ENCODE results near the gene CC2D2A. TPM values are rescaled to one million over a fixed set of nuclear protein-coding genes. Genes with fewer than 3 reads are reported as not detected.
A peak's percentile ranks its signal among the peaks of the same experiment; 100 is the strongest.

CC2D2A gene
- total and polyA plus RNA-seq, 8 donors: 1.9 to 7.7 (median 3.9) TPM

DNA sequence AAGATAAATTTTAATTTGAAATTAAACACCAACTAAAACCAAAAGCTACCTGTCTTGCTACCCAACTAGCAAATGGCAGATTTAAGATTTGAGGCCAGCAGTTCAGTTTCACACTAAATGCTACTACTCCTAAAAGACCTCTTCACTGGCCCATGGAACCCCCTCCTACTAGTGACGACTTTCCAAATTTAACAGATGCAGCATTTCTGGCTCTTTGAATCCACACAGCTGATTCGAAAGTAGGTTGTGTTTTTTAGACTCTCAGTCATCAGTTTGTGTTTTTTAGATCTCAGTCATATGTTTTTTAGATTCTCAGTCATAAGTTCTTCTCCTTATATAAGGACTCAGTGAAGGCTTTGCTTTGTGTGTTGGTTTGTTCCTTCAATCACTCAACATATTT is 11.1 kb upstream of the CC2D2A start:
- WGBS, 2 donors: 62 to 65% methylated on average over 2 of the region's 2 CpGs
- no peak for FAIRE-seq
- Histone ChIP-seq H3K27ac (no peak overlapping the region), H3K36me3 (no peaks in the 10 kb centered on the region), H3K27me3 (no peaks in the 10 kb centered on the region), H3K9me3 (no peaks in the 10 kb centered on the region), H3K4me3 (no peak overlapping the region), H3K4me1 (peaks cover 0 to 4% (median 0%) of the 10 kb centered on the region in 3 donors)
- ATAC-seq: no peak
- no peak for DNase-seq
- no peak for TF ChIP-seq CTCF (IDR thresholded peaks at IDR 0.05)
- intact Hi-C loops (cut with DNase I): loop anchor here in 2 of 3 donors (10.0 kb wide), 1 partner anchor 224 kb away; no protein-coding TSS in a partner anchor

GRCh38 chr4:15459706-15460105 is 10.0 kb upstream of the CC2D2A start:
- Histone ChIP-seq H3K27me3 (no peaks in the 10 kb centered on the region), H3K36me3 (no peaks in the 10 kb centered on the region), H3K27ac (no peak overlapping the region), H3K4me1 (peaks cover 0 to 4% (median 0%) of the 10 kb centered on the region in 3 donors), H3K4me3 (no peak overlapping the region), H3K9me3 (no peaks in the 10 kb centered on the region)
- no peak for ATAC-seq
- no peak for DNase-seq
- FAIRE-seq: no peak
- no peak for TF ChIP-seq CTCF (IDR thresholded peaks at IDR 0.05)
- intact Hi-C loops (cut with DNase I): loop anchor here in 2 of 3 donors (10.0 kb wide), 1 partner anchor 225 kb away; no protein-coding TSS in a partner anchor

- H3K4me3 ChIP-seq: no peak overlapping the region
- no peaks in the 10 kb centered on the region for H3K36me3 ChIP-seq
- WGBS, 2 donors: 67 to 71% methylated on average over 1 of the region's 1 CpG
- H3K9me3 ChIP-seq: no peaks in the 10 kb centered on the region
- no peak for FAIRE-seq
- no peaks in the 10 kb centered on the region for H3K27me3 ChIP-seq
- H3K27ac ChIP-seq: no peak overlapping the region
- intact Hi-C loops (cut with DNase I): no loop called here
- ATAC-seq: no peak
- no peak for TF ChIP-seq CTCF (IDR thresholded peaks at IDR 0.05)
- no peaks in the 10 kb centered on the region for H3K4me1 ChIP-seq
- no peak for DNase-seq
Measured at GRCh38 chr4:15466596-15466995, 3.1 kb upstream of the CC2D2A start.

DNA sequence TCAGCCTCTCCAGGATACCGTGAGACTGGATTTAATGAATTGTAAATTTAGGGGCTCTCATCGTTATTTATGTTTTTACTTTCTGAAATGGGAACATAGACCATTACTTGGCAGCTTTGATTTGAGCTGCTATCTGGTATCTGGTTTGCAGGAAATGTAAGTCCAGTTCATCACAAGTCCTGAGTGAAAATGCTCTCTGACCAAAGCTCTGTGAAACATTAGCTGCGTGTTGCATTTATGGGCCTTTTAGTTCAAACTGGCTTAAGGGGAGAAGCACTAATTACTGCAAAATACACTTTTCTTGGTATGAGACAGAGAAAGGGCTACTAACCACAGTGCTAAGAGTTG is 420 bp downstream of the CC2D2A start:
- intact Hi-C loops (cut with DNase I): no loop called here
- FAIRE-seq (no peak), DNase-seq (no peak), ATAC-seq (peak; percentile 6 to 39 (median 37))
- Histone ChIP-seq H3K27ac (no peak overlapping the region), H3K36me3 (no peaks in the 10 kb centered on the region), H3K4me1 (no peaks in the 10 kb centered on the region), H3K9me3 (no peaks in the 10 kb centered on the region), H3K27me3 (no peaks in the 10 kb centered on the region), H3K4me3 (peak overlapping the region; percentile 15 to 46 (median 34))
- 0 to 2% methylated on average over 3 of the region's 3 CpGs for WGBS, 2 donors
- no peak for TF ChIP-seq CTCF (IDR thresholded peaks at IDR 0.05)

- Histone ChIP-seq H3K4me1 (no peaks in the 10 kb centered on the region), H3K27me3 (no peaks in the 10 kb centered on the region), H3K4me3 (no peak overlapping the region), H3K27ac (no peak overlapping the region), H3K9me3 (no peaks in the 10 kb centered on the region), H3K36me3 (no peaks in the 10 kb centered on the region)
- FAIRE-seq (no peak), ATAC-seq (no peak), DNase-seq (no peak)
- no peak for TF ChIP-seq CTCF (IDR thresholded peaks at IDR 0.05)
- intact Hi-C loops (cut with DNase I): loop anchor here in 1 of 3 donors (5.0 kb wide), 1 partner anchor 176 kb away; no protein-coding TSS in a partner anchor
- 70 to 71% methylated on average over 5 of the region's 5 CpGs for WGBS, 2 donors
Measured at GRCh38 chr4:15476396-15476795, 6.7 kb downstream of the CC2D2A start.

Data from pancreas (tissue), 10 donors.